Measurements from ENCODE around the gene CD38. TPM values are rescaled to one million over a fixed set of nuclear protein-coding genes. Genes with fewer than 3 reads are reported as not detected.

The CD38 gene
- polyA plus RNA-seq, 2 of the 4 experiments (the other 2 are of a cell fraction) = 7.8 to 12.4 TPM

GRCh38 chr4:15805583-15806517, 27.7 kb downstream of the CD38 start:
- ATAC-seq (peak; percentile 85 to 89), FAIRE-seq (no peak), DNase-seq (ENCODE audit: low read depth in 1 of 2, low spot score in 1 of 2) (peak; percentile 17 to 64)
- POLR2A ChIA-PET = interaction anchor here (0.9 kb wide), 1 partner anchor 150 kb away, joined by 4 read pairs; no protein-coding TSS in a partner anchor
- Histone ChIP-seq H3K9me3 (no peaks in the 10 kb centered on the region; the same call in 2 of the 3 replicates), H3K4me1 (no peaks in the 10 kb centered on the region), H3K27ac (0 out of 6 replicates have a peak overlapping the region, but pooled peaks of 1 of the 2 experiments have one; percentile 14), H3K4me3 (no peak overlapping the region), H3K4me2 (no peak overlapping the region)
- peak; percentile 78 to 84 for TF ChIP-seq RAD21 (conservative IDR thresholded peaks at IDR 0.05 in 1 of 2, IDR thresholded peaks at IDR 0.05 in 1 of 2)
- TF ChIP-seq SMC3 (IDR thresholded peaks at IDR 0.05) = peak; percentile 80
- TF ChIP-seq CEBPB (IDR thresholded peaks at IDR 0.05) = 0 out of 4 replicates have a peak, but pooled peaks of 1 of the 2 experiments have one; percentile 6
- TF ChIP-seq HDAC2 (IDR thresholded peaks at IDR 0.05) = no peak
- no peak for TF ChIP-seq KDM5A (IDR thresholded peaks at IDR 0.05)
- TF ChIP-seq CTCF (IDR thresholded peaks at IDR 0.05) = peak; percentile 74
- CTCF ChIA-PET = interaction anchor here (0.6 to 7.6 kb wide), 74 partner anchors 8 to 638 kb away, joined by 3 to 124 read pairs (median 5); partner anchors contain the start of genes FGFBP1 and FGFBP2
- 42% methylated on average over 5 of the region's 5 CpGs for WGBS (ENCODE audit: missing lambda C conversion rate)

GRCh38 chr4:15809058-15809457, 30.9 kb downstream of the CD38 start:
- 77% methylated on average over 5 of the region's 5 CpGs for WGBS (ENCODE audit: missing lambda C conversion rate)
- CTCF ChIA-PET = interaction anchor here (1.1 to 7.6 kb wide), 5 partner anchors 72 to 456 kb away, joined by 3 to 124 read pairs (median 7); partner anchors contain the start of gene FGFBP2
- FAIRE-seq (no peak), DNase-seq (ENCODE audit: low read depth in 1 of 2, low spot score in 1 of 2) (no peak), ATAC-seq (no peak)
- Histone ChIP-seq H3K4me1 (no peaks in the 10 kb centered on the region), H3K27ac (no peak overlapping the region), H3K4me3 (no peak overlapping the region), H3K4me2 (no peak overlapping the region), H3K9me3 (no peaks in the 10 kb centered on the region)
- POLR2A ChIA-PET = no interaction called here
- TF ChIP-seq CHD4 (IDR thresholded peaks at IDR 0.05; ENCODE audit: borderline replicate concordance) (no peak), CBX2 (IDR thresholded peaks at IDR 0.05; ENCODE audit: borderline replicate concordance, low read depth) (no peak), NPAS2 (CRISPR knock-in tag; IDR thresholded peaks at IDR 0.05; ENCODE audit: borderline replicate concordance) (no peak), CHD2 (IDR thresholded peaks at IDR 0.05; ENCODE audit: low read length, partially characterized antibody) (no peak), E2F6 (IDR thresholded peaks at IDR 0.05; ENCODE audit: borderline replicate concordance, low read depth) (no peak)

GRCh38 chr4:15809466-15809865, 31.3 kb downstream of the CD38 start:
- no peaks in the 10 kb centered on the region for H3K4me1 ChIP-seq
- ChIA-PET POLR2A (no interaction called here), CTCF (interaction anchor here (1.1 to 7.6 kb wide), 4 partner anchors 72 to 455 kb away, joined by 3 to 124 read pairs (median 48); no protein-coding TSS in a partner anchor)
- H3K9me3 ChIP-seq = no peaks in the 10 kb centered on the region
- WGBS (ENCODE audit: missing lambda C conversion rate) = 59% methylated on average over 5 of the region's 5 CpGs
- H3K4me3 ChIP-seq = no peak overlapping the region
- DNase-seq (ENCODE audit: low read depth in 1 of 2, low spot score in 1 of 2) = no peak
- TF ChIP-seq MYC (IDR thresholded peaks at IDR 0.05; ENCODE audit: borderline replicate concordance, low read length) (no peak), EHMT2 (IDR thresholded peaks at IDR 0.05; ENCODE audit: low read depth) (no peak), PHF8 (IDR thresholded peaks at IDR 0.05; ENCODE audit: borderline replicate concordance, low read depth) (no peak), HEYL (CRISPR knock-in tag; IDR thresholded peaks at IDR 0.05) (no peak), ESRRA (IDR thresholded peaks at IDR 0.05; ENCODE audit: borderline replicate concordance, low read length) (no peak), ZFP36 (IDR thresholded peaks at IDR 0.05; ENCODE audit: borderline replicate concordance, partially characterized antibody) (no peak), CHD2 (IDR thresholded peaks at IDR 0.05; ENCODE audit: low read length, partially characterized antibody) (no peak), TP53 (CRISPR knock-in tag; IDR thresholded peaks at IDR 0.05) (no peak), NR3C1 (IDR thresholded peaks at IDR 0.05) (no peak), CEBPB (IDR thresholded peaks at IDR 0.05) (no peak), MAFK (IDR thresholded peaks at IDR 0.05; ENCODE audit: partially characterized antibody) (no peak), RAD21 (conservative IDR thresholded peaks at IDR 0.05 in 1 of 2, IDR thresholded peaks at IDR 0.05 in 1 of 2) (no peak), CHD4 (IDR thresholded peaks at IDR 0.05; ENCODE audit: borderline replicate concordance) (no peak), EHF (CRISPR knock-in tag; IDR thresholded peaks at IDR 0.05) (no peak), MAX (IDR thresholded peaks at IDR 0.05) (no peak), HOXA7 (CRISPR knock-in tag; IDR thresholded peaks at IDR 0.05) (no peak), E2F6 (IDR thresholded peaks at IDR 0.05; ENCODE audit: borderline replicate concordance, low read depth) (no peak), RFX5 (IDR thresholded peaks at IDR 0.05) (no peak)
- FAIRE-seq = no peak
- no peak for ATAC-seq
- H3K27ac ChIP-seq = no peak overlapping the region
- H3K4me2 ChIP-seq = no peak overlapping the region
